IPS DF 19.7 (cell line): ENCODE measurements around the gene MYOM1.

ENCODE experiments used
- DNase-seq: peaks from one replicate; pipeline ENCODE4 v3.0.0-alpha.2; 2013; ENCODE audit warnings: low read depth, low spot score

MYOM1 gene

GRCh38 chr18:3152294-3152693 lies 67.5 kb downstream of the MYOM1 start:
- DNase-seq: no peak

GRCh38 chr18:3151399-3152264 lies 68.1 kb downstream of the MYOM1 start:
- DNase-seq: no peak

- no peak for DNase-seq
Observed at GRCh38 chr18:3150688-3151087, 69.1 kb downstream of the MYOM1 start.

GRCh38 chr18:3150274-3150673 lies 69.5 kb downstream of the MYOM1 start:
- no peak for DNase-seq

GRCh38 chr18:3148930-3149535 lies 70.7 kb downstream of the MYOM1 start:
- no peak for DNase-seq

GRCh38 chr18:3147935-3148554 lies 71.7 kb downstream of the MYOM1 start:
- DNase-seq: no peak

GRCh38 chr18:3140986-3141639 lies 78.7 kb downstream of the MYOM1 start:
- DNase-seq: no peak

GRCh38 chr18:3140342-3140741 lies 79.4 kb downstream of the MYOM1 start:
- DNase-seq: no peak

- no peak for DNase-seq
Observed at GRCh38 chr18:3139406-3139805, 80.4 kb downstream of the MYOM1 start.

- DNase-seq: no peak
Observed at GRCh38 chr18:3138274-3138975, 81.3 kb downstream of the MYOM1 start.

- DNase-seq: no peak
Observed at GRCh38 chr18:3135536-3135935, 84.2 kb downstream of the MYOM1 start.

- DNase-seq: no peak
Observed at GRCh38 chr18:3132700-3133099, 87.1 kb downstream of the MYOM1 start.

GRCh38 chr18:3130344-3130743 lies 89.4 kb downstream of the MYOM1 start:
- DNase-seq: no peak

- DNase-seq: peak; percentile 59
Observed at GRCh38 chr18:3129053-3129864, 90.5 kb downstream of the MYOM1 start.

GRCh38 chr18:3126457-3127097 lies 93.2 kb downstream of the MYOM1 start:
- DNase-seq: no peak

- no peak for DNase-seq
Observed at GRCh38 chr18:3124822-3125221, 94.9 kb downstream of the MYOM1 start.

GRCh38 chr18:3122851-3123250 lies 96.9 kb downstream of the MYOM1 start:
- no peak for DNase-seq

- DNase-seq: no peak
Observed at GRCh38 chr18:3121259-3121658, 98.5 kb downstream of the MYOM1 start.

- DNase-seq: no peak
Observed at GRCh38 chr18:3120356-3120755, 99.4 kb downstream of the MYOM1 start.
